OCI-LY7 (cell line): ENCODE measurements around the gene SRSF4. TPM values are rescaled to one million over a fixed set of nuclear protein-coding genes. Genes with fewer than 3 reads are reported as not detected.

Source experiments
- small RNA-seq: library from RNA; depleted of rRNA; stranded (forward); fragments of <200 nt; gene quantifications from one replicate; pipeline ENCODE3, GENCODE V24; 2014
- total RNA-seq, 2 experiments: library from RNA; depleted of rRNA in 1 of 2; stranded (reverse); fragments of >200 nt in 1 of 2; shearing (Covaris generic) in 1 of 2; gene quantifications; 2 replicates each; pipeline ENCODE4 v1.2.3, GENCODE V29; 2014 to 2022

Gene SRSF4
- total RNA-seq, 2 experiments from 2014 or later = 52.8 to 122 TPM

Small RNA genes lying within 50 kb of the gene (small RNA-seq; reads per million reads assigned to genes)
- gene RF02271 = not detected

Other genes starting within 250 kb of the SRSF4 start
- gene TMEM200B, start 58.0 kb downstream of the SRSF4 start, total RNA-seq (2014; rRNA removed; shearing (Covaris generic)) = not detected in 2 replicates
- not detected in 2 replicates for gene TMEM200B, start 58.0 kb downstream of the SRSF4 start, total RNA-seq (2022)
- 27.2 and 33.5 TPM in 2 replicates for gene MECR, start 49.0 kb upstream of the SRSF4 start, total RNA-seq (2014; rRNA removed; shearing (Covaris generic))
- gene MECR, start 49.0 kb upstream of the SRSF4 start, total RNA-seq (2022) = 30.0 and 33.3 TPM in 2 replicates
- 2.5 and 7.3 TPM in 2 replicates for gene PTPRU, start 54.6 kb upstream of the SRSF4 start, total RNA-seq (2014; rRNA removed; shearing (Covaris generic))
- 3.3 and 4.6 TPM in 2 replicates for gene PTPRU, start 54.6 kb upstream of the SRSF4 start, total RNA-seq (2022)